Heart right ventricle (tissue), 16 donors: ENCODE results near the gene TSPAN11. TPM values are rescaled to one million over a fixed set of nuclear protein-coding genes. Genes with fewer than 3 reads are reported as not detected.
"Not testable (repeated sequence)": the region's sequence is repeated elsewhere in the genome, so short reads cannot be mapped to it uniquely, and the experiment has no call there.

Experiments used
- ATAC-seq, 8 donors: fragments of 200-7000 bp; cut with Tn5 transposase; one replicate each; pipeline ENCODE4 v1.9.1; 2020; ENCODE audit warnings: mild to moderate bottlenecking in 8 of 8, moderate library complexity in 8 of 8, moderate number of reproducible peaks in 1 of 8
- DNase-seq, 2 donors: peaks; one replicate each; pipeline ENCODE4 v3.0.0-alpha.2; 2020
- H3K27ac ChIP-seq, 10 donors: fragments of 200-600 bp; sonication (generic) in 2 of 10; one replicate each; pipeline versions ENCODE4 v1.5.0 to v1.8.0; 2020 to 2022; ENCODE audit warnings: mild to moderate bottlenecking in 3 of 10
- H3K27me3 ChIP-seq, 7 donors: fragments of 200-600 bp; one replicate each; pipeline ENCODE4 v1.8.0; 2021 to 2022; ENCODE audit warnings: mild to moderate bottlenecking in 2 of 7
- H3K36me3 ChIP-seq, 9 donors: fragments of 200-600 bp; sonication (generic) in 1 of 9; one replicate each; pipeline versions ENCODE4 v1.5.0 to v1.8.0; 2020 to 2022; ENCODE audit warnings: mild to moderate bottlenecking in 2 of 9
- H3K4me1 ChIP-seq, 9 donors: fragments of 200-600 bp; sonication (generic) in 1 of 9; one replicate each; pipeline versions ENCODE4 v1.5.0 to v1.8.0; 2020 to 2022; ENCODE audit warnings: mild to moderate bottlenecking in 4 of 9
- H3K4me3 ChIP-seq, 10 donors: fragments of 200-600 bp; sonication (generic) in 2 of 10; one replicate each; pipeline versions ENCODE4 v1.5.0 to v1.8.0; 2020 to 2022; ENCODE audit warnings: mild to moderate bottlenecking in 7 of 10, moderate library complexity in 2 of 10
- H3K9me3 ChIP-seq, 11 donors: fragments of 200-600 bp in 10 of 11; sonication (generic) in 2 of 11; one replicate each; pipeline versions ENCODE4 v1.5.0 to v1.8.0; 2013 to 2022; ENCODE audit warnings: mild to moderate bottlenecking in 2 of 11, control low read depth in 1 of 11, moderate library complexity in 1 of 11
- WGBS, 2 donors: extraction: QIAGEN DNeasy Blood & Tissue Kit; methylation state at CpG; one replicate each; pipeline ENCODE4 v1.1.7; 2013; ENCODE audit warnings: inconsistent platforms in 1 of 2; 5-methylcytosine and 5-hydroxymethylcytosine counted together
- intact Hi-C, 10 donors: fragments of 100-400 bp; cut with DNase I; formaldehyde crosslinking; loops; one replicate each; pipeline versions ENCODE4 v1.11.1 to v1.14.2; 2022
- polyA plus RNA-seq, 2 donors: library from polyadenylated mRNA; stranded (reverse); fragments of 200-250 nt; gene quantifications; one replicate each; pipeline ENCODE4 v1.2.3, GENCODE V29; 2013
- total RNA-seq, 10 donors: library from RNA; stranded (reverse); fragmentation: NEBNext Ultra II Directional in 3 of 10; extraction: Animal tissue kit (Norgen Biotek cat#: 25700) in 3 of 10; gene quantifications; one replicate each; pipeline versions ENCODE4 v1.2.1 to v1.2.4, GENCODE V29; 2021 to 2023
- TF ChIP-seq, protein P1 (sequence below), 9 donors: fragments of 200-600 bp; sonication (generic) in 2 of 9; IDR thresholded peaks; one replicate each; pipeline versions ENCODE4 v1.5.0 to v1.8.0; 2021 to 2022; ENCODE audit warnings: antibody characterized with exemption in 9 of 9, mild to moderate bottlenecking in 5 of 9, moderate library complexity in 1 of 9
- donor health status: Arrhythmogenic right ventricular cardiomyopathy.
- donor health status: ischemic (EF 13 %, LVEDD 7.1; RV severe dilation, severe dysfunction).
- donor health status: healthy with polysubstance abuse.
- donor health status: DM: no; HTN: yes; CAD: no.
- donor health status: DM: no; HTN: no; CAD: no.
- donor health status: ischemic (EF 25% LVEDD 6.9; RV normal size, moderate dysfunction).
- donor health status: ischemic (EF 25% LVEDD 5.7; RV mildly dilated, moderate dysfunction).
- donor health status: healthy.
- donor health status: DM: yes; HTN: yes; CAD: no.
- donor health status: Ischemic cardiomyopathy.
- donor health status: ischemic (EF 35%, LVEDD 5.7; RV mildly dilated, moderate dysfunction).
- donor health status: nonischemic (EF 11% LVEDD 7.7; RV severe dilation, severe dysfunction).
- donor health status: DM: yes; HTN: yes; CAD: no.
- donor health status: PGD.
- donor health status: ischemic (EF 29% LVEDD 5.4; RV normal size, mild dysfunction).
- donor health status: nonischemic (EF 23%, LVEDD 6.1; RV moderate dilation, normal function).

The TSPAN11 gene
- total and polyA plus RNA-seq, 12 donors: 0.60 to 2.9 (median 0.94) TPM

DNA sequence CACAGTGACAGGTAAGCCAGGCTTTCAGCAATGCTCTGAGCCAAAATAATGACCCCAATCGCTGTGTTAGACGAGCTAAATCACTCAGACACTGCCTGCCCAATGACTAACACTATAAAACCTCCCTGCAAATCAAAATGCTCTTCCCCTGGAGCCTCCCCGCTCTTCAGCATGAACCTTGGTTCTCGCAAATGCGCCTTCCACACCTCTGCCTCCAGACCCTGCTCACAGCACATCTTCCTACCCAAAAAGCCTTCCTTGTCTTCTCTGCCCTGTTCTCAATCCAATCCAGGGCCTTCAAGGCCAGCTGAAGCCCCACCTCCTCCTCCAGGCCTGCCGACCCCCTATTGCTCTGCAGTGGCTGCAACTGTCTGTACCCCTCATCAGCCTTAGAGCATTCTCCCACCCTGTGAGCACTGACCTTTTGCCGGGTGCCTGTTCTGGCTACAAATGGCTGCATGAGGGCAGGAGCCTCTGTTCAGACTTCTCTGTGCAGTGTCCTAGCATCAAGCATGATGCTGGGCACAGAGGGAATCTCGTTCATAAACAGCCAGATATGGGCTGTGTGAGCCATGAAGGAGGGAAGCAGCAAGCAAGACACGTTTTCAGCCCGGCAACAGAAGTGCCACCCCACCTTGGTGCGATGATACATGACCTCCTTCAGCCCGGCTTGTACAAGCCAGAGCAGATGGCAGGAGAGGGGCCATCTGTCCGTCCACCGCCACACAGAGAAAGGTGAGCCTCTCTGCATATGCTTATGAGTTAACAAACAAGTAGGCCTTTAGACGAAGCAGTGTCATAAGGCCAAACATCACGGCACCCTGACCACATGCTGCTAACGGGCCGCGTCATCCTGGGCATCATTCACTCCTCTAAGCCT lies 82.7 kb downstream of the TSPAN11 start:
- no peaks in the 10 kb centered on the region for H3K36me3 ChIP-seq
- no peaks in the 10 kb centered on the region for H3K4me1 ChIP-seq
- no peak for DNase-seq
- no peak for ATAC-seq
- TF ChIP-seq, protein P1, sequence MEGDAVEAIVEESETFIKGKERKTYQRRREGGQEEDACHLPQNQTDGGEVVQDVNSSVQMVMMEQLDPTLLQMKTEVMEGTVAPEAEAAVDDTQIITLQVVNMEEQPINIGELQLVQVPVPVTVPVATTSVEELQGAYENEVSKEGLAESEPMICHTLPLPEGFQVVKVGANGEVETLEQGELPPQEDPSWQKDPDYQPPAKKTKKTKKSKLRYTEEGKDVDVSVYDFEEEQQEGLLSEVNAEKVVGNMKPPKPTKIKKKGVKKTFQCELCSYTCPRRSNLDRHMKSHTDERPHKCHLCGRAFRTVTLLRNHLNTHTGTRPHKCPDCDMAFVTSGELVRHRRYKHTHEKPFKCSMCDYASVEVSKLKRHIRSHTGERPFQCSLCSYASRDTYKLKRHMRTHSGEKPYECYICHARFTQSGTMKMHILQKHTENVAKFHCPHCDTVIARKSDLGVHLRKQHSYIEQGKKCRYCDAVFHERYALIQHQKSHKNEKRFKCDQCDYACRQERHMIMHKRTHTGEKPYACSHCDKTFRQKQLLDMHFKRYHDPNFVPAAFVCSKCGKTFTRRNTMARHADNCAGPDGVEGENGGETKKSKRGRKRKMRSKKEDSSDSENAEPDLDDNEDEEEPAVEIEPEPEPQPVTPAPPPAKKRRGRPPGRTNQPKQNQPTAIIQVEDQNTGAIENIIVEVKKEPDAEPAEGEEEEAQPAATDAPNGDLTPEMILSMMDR (IDR thresholded peaks at IDR 0.05): no peak
- intact Hi-C loops: no loop called here
- H3K27ac ChIP-seq: no peak overlapping the region
- no peak overlapping the region for H3K4me3 ChIP-seq
- no peaks in the 10 kb centered on the region for H3K9me3 ChIP-seq
- no peaks in the 10 kb centered on the region for H3K27me3 ChIP-seq
- 86 to 90% methylated on average over 19 of the region's 19 CpGs for WGBS, 2 donors

GRCh38 chr12:31009976-31010375 lies 83.4 kb downstream of the TSPAN11 start:
- 94 to 96% methylated on average over 4 of the region's 4 CpGs for WGBS, 2 donors
- TF ChIP-seq, protein P1 (IDR thresholded peaks at IDR 0.05): no peak
- intact Hi-C loops: no loop called here
- Histone ChIP-seq H3K9me3 (no peaks in the 10 kb centered on the region), H3K27me3 (no peaks in the 10 kb centered on the region), H3K4me3 (no peak overlapping the region), H3K27ac (no peak overlapping the region), H3K4me1 (no peaks in the 10 kb centered on the region), H3K36me3 (no peaks in the 10 kb centered on the region)
- ATAC-seq: no peak
- no peak for DNase-seq

DNA sequence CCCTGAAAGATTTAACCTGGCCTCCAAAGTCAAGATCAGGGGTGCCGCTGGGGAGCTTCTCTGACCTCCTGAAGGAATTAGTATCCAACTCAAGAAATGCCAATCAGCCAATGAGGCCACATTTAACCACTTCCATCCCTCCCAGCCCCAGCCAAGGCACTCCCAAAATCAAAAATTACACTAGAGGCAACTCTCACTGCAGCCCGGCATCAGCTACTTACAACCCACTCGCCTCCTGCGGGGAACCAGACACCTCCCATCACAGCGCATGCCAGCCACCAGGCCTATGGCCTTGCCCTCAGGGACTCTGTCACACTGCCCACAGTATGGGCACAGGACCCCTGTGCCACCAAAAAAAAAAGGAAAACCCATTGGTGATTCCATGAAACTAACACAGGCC lies 84.8 kb downstream of the TSPAN11 start:
- ATAC-seq (no peak), DNase-seq (no peak)
- H3K4me1 ChIP-seq: no peaks in the 10 kb centered on the region
- no peak overlapping the region for H3K4me3 ChIP-seq
- H3K27me3 ChIP-seq: no peaks in the 10 kb centered on the region
- 85 to 95% methylated on average over 5 of the region's 5 CpGs for WGBS, 2 donors
- TF ChIP-seq, protein P1 (IDR thresholded peaks at IDR 0.05): no peak
- H3K27ac ChIP-seq: no peak overlapping the region
- intact Hi-C loops: no loop called here
- no peaks in the 10 kb centered on the region for H3K9me3 ChIP-seq
- H3K36me3 ChIP-seq: no peaks in the 10 kb centered on the region

GRCh38 chr12:31011746-31012566 lies 85.4 kb downstream of the TSPAN11 start:
- DNase-seq (no peak), ATAC-seq (no peak)
- intact Hi-C loops: no loop called here
- Histone ChIP-seq H3K27ac (no peak overlapping the region), H3K36me3 (no peaks in the 10 kb centered on the region), H3K9me3 (no peaks in the 10 kb centered on the region), H3K4me3 (no peak overlapping the region), H3K4me1 (no peaks in the 10 kb centered on the region), H3K27me3 (no peaks in the 10 kb centered on the region)
- TF ChIP-seq, protein P1 (IDR thresholded peaks at IDR 0.05): peak in 1 of 9 donors; percentile 7
- 85 to 86% methylated on average over 11 of the region's 11 CpGs for WGBS, 2 donors

- DNase-seq, intact Hi-C loops, H3K36me3 ChIP-seq, H3K4me3 ChIP-seq, H3K27ac ChIP-seq, H3K9me3 ChIP-seq, H3K27me3 ChIP-seq, H3K4me1 ChIP-seq, ATAC-seq: not testable (repeated sequence)
- WGBS, 2 donors: 84 to 85% methylated on average over 7 of the region's 7 CpGs
Measured at GRCh38 chr12:31012567-31012891, 86.0 kb downstream of the TSPAN11 start.
